ENCODE data around the gene SULT1B1. TPM values are rescaled to one million over a fixed set of nuclear protein-coding genes. Genes with fewer than 3 reads are reported as not detected.

The SULT1B1 gene
- total and polyA plus RNA-seq, 2 donors (not counting 3 experiments of a cell fraction or from before 2014, with no cell fraction given): 45.0 to 59.5 TPM

DNA sequence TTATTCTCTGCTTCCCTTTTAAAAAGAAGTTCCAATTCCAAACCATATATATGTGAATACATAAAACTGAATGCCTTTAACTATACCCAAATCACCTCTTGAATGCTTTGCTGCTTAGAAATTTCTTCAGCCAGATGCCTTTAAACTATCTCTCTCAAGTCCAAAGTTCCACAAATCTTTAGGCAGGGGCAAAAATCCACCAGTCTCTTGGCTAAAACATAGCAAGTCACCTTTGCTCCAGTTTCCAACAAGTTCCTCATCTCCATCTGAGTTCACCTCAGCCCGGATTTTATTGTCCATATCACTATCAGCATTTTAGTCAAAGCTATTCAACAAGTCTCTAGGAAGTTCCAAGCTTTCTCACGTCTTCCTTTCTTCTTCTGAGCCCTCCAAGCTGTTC is 49.8 kb downstream of the SULT1B1 start:
- intact Hi-C loops (cut with micrococcal nuclease): no loop called here
- Histone ChIP-seq H3K9ac (replicated peaks; ENCODE audit: extremely low read depth, insufficient read depth, low read length) (no peak overlapping the region), H3K27me3 (ENCODE audit: control insufficient read depth in 2 of 2, insufficient read depth in 2 of 2, low read length in 2 of 2) (no peaks in the 10 kb centered on the region), H3K79me2 (ENCODE audit: control insufficient read depth, insufficient read depth, low read length) (no peaks in the 10 kb centered on the region), H2AFZ (ENCODE audit: low read depth, low read length) (no peak overlapping the region), H3K27ac (ENCODE audit: insufficient read depth, low read depth, low read length) (no peak overlapping the region), H3K4me1 (ENCODE audit: control insufficient read depth, extremely low read depth, insufficient read depth, low read length) (peaks cover 17% of the 10 kb centered on the region), H3K4me3 (replicated peaks in 1 of 3; ENCODE audit: insufficient read depth in 1 of 3, low read depth in 1 of 3, low read length in 3 of 3) (no peak overlapping the region), H3K9me3 (replicated peaks; ENCODE audit: control insufficient read depth, insufficient read depth, low read length) (no peaks in the 10 kb centered on the region), H3K36me3 (ENCODE audit: control insufficient read depth in 2 of 2, extremely low read depth in 1 of 2, insufficient read depth in 2 of 2, low read length in 2 of 2) (no peaks in the 10 kb centered on the region), H4K20me1 (replicated peaks; ENCODE audit: control insufficient read depth, extremely low read depth, insufficient read depth, low read length) (no peaks in the 10 kb centered on the region), H3K9me1 (replicated peaks; ENCODE audit: control insufficient read depth, extremely low read depth, insufficient read depth, low read length) (no peaks in the 10 kb centered on the region), H3K4me2 (ENCODE audit: insufficient read depth, low read length) (no peak overlapping the region)
- dilution Hi-C loops (cut with MboI; ENCODE audit: extremely low pct_ligation_motif_present, low sequenced_read_pairs): no loop called here
- POLR2A ChIA-PET: no interaction called here
- FAIRE-seq (no peak), DNase-seq (ENCODE audit: low read depth, low spot score) (no peak)
- no TSS peak for BruUV-seq (replicated peaks)
- TF ChIP-seq POLR2AphosphoS5 (IDR thresholded peaks at IDR 0.05; ENCODE audit: insufficient read depth, low read depth, low read length): no peak
- TF ChIP-seq MAX (IDR thresholded peaks at IDR 0.05; ENCODE audit: insufficient read depth, insufficient read length): no peak
- no peak for TF ChIP-seq GATA2 (IDR thresholded peaks at IDR 0.05; ENCODE audit: insufficient read depth, insufficient read length, low read depth, low read length)
- no peak for TF ChIP-seq FOS (IDR thresholded peaks at IDR 0.05; ENCODE audit: borderline replicate concordance, insufficient read depth, low read length)
- CTCF ChIA-PET: no interaction called here

DNA sequence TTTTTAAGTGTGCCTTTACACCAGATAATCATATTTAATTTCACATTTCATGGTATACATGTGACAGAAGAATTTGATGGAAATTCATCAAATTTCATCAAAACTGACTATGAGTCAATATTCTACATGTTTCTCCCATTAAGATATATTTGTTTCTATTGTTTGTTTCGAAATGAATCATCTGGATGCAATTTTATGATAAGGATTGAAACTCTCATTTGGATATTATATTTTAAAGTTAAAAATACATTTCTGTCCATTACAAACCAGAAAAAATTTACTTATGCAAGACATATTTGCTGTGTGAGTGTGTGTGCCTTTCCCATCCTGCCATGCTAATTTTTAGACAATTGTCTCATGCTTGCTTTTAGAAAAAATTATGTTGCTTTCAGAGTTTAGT is 52.2 kb downstream of the SULT1B1 start:
- no peaks in the 10 kb centered on the region for H3K27me3 ChIP-seq (ENCODE audit: control insufficient read depth in 2 of 2, insufficient read depth in 2 of 2, low read length in 2 of 2)
- H4K20me1 ChIP-seq (replicated peaks; ENCODE audit: control insufficient read depth, extremely low read depth, insufficient read depth, low read length): no peaks in the 10 kb centered on the region
- no peaks in the 10 kb centered on the region for H3K9me1 ChIP-seq (replicated peaks; ENCODE audit: control insufficient read depth, extremely low read depth, insufficient read depth, low read length)
- no peaks in the 10 kb centered on the region for H3K79me2 ChIP-seq (ENCODE audit: control insufficient read depth, insufficient read depth, low read length)
- no peak for FAIRE-seq
- ChIA-PET CTCF (interaction anchor here (0.9 to 2.0 kb wide), 9 partner anchors 10 to 475 kb away, joined by 3 to 9 read pairs (median 3); no protein-coding TSS in a partner anchor), POLR2A (no interaction called here)
- peak overlapping the region; percentile 56 for H3K9ac ChIP-seq (replicated peaks; ENCODE audit: extremely low read depth, insufficient read depth, low read length)
- H3K36me3 ChIP-seq (ENCODE audit: control insufficient read depth in 2 of 2, extremely low read depth in 1 of 2, insufficient read depth in 2 of 2, low read length in 2 of 2): no peaks in the 10 kb centered on the region
- dilution Hi-C loops (cut with MboI; ENCODE audit: extremely low pct_ligation_motif_present, low sequenced_read_pairs): no loop called here
- H3K4me2 ChIP-seq (ENCODE audit: insufficient read depth, low read length): peak overlapping the region; percentile 37
- intact Hi-C loops (cut with micrococcal nuclease): loop anchor here (1.0 kb wide), 3 partner anchors 10 to 65 kb away; no protein-coding TSS in a partner anchor
- peak overlapping the region; percentile 29 for H2AFZ ChIP-seq (ENCODE audit: low read depth, low read length)
- peak overlapping the region; percentile 79 for H3K27ac ChIP-seq (ENCODE audit: insufficient read depth, low read depth, low read length)
- peaks cover 17% of the 10 kb centered on the region for H3K4me1 ChIP-seq (ENCODE audit: control insufficient read depth, extremely low read depth, insufficient read depth, low read length)
- DNase-seq (ENCODE audit: low read depth, low spot score): peak; percentile 62
- no TSS peak for BruUV-seq (replicated peaks)
- TF ChIP-seq POLR2A (IDR thresholded peaks at IDR 0.05; ENCODE audit: low read depth, low read length) (no peak), JUN (IDR thresholded peaks at IDR 0.05; ENCODE audit: borderline replicate concordance, insufficient read depth, insufficient read length, low read depth) (peak; percentile 41), EZH2 (IDR thresholded peaks at IDR 0.05; ENCODE audit: borderline replicate concordance, low read depth, low read length, severe bottlenecking) (no peak), FOS (IDR thresholded peaks at IDR 0.05; ENCODE audit: borderline replicate concordance, insufficient read depth, low read length) (peak; percentile 53)
- no peaks in the 10 kb centered on the region for H3K9me3 ChIP-seq (replicated peaks; ENCODE audit: control insufficient read depth, insufficient read depth, low read length)
- H3K4me3 ChIP-seq (replicated peaks in 1 of 3; ENCODE audit: insufficient read depth in 1 of 3, low read depth in 1 of 3, low read length in 3 of 3): no peak overlapping the region

Data from endothelial cell of umbilical vein (primary cell).